HepG2 (cell line): Measurements from ENCODE around the gene HUNK. TPM values are rescaled to one million over a fixed set of nuclear protein-coding genes. Genes with fewer than 3 reads are reported as not detected.

Source experiments
- CAMTA2 ChIP-seq: sonication (generic); formaldehyde crosslinking; IDR thresholded peaks from 2 replicates; pipeline ENCODE4 v1.4.0; 2020; ENCODE audit warnings: mild to moderate bottlenecking, missing genetic modification reagents, borderline replicate concordance
- HDAC6 ChIP-seq: fragments of 200-600 bp; sonication (generic); IDR thresholded peaks from 2 replicates; pipeline ENCODE4 v1.7.0; 2017; ENCODE audit warnings: mild to moderate bottlenecking, antibody characterized with exemption, low read length, low read depth
- HMGXB4 ChIP-seq, 2 experiments: sonication (generic) in 1 of 2; formaldehyde crosslinking in 1 of 2; IDR thresholded peaks; 2 replicates each; pipeline versions ENCODE4 v1.4.0 to v1.6.1; 2018 to 2020; ENCODE audit warnings: missing genetic modification reagents in 2 of 2, borderline replicate concordance in 1 of 2, low read depth in 1 of 2, mild to moderate bottlenecking in 1 of 2, missing biosample characterization in 1 of 2
- PBX2 ChIP-seq: IDR thresholded peaks from 2 replicates; pipeline ENCODE4 v1.6.1; 2016; ENCODE audit warnings: control low read depth
- SALL1 ChIP-seq: sonication (generic); formaldehyde crosslinking; IDR thresholded peaks from 2 replicates; pipeline ENCODE4 v1.8.0; 2022; ENCODE audit warnings: mild to moderate bottlenecking, missing genetic modification reagents
- SNAPC4 ChIP-seq: sonication (generic); formaldehyde crosslinking; IDR thresholded peaks from 2 replicates; pipeline ENCODE4 v1.4.0; 2020; ENCODE audit warnings: mild to moderate bottlenecking, missing genetic modification reagents
- ZHX1 ChIP-seq: sonication (generic); formaldehyde crosslinking; IDR thresholded peaks from 2 replicates; pipeline ENCODE4 v1.8.1; 2022; ENCODE audit warnings: low read depth, mild to moderate bottlenecking, missing genetic modification reagents
- ZNF143 ChIP-seq: sonication (generic); formaldehyde crosslinking; IDR thresholded peaks from 2 replicates; pipeline ENCODE4 v1.4.0; 2020; ENCODE audit warnings: missing genetic modification reagents
- ZNF646 ChIP-seq: sonication (generic); formaldehyde crosslinking; IDR thresholded peaks from 2 replicates; pipeline ENCODE4 v1.9.0; 2021; ENCODE audit warnings: mild to moderate bottlenecking, missing genetic modification reagents
- ZNF740 ChIP-seq: sonication (generic); formaldehyde crosslinking; IDR thresholded peaks from 2 replicates; pipeline ENCODE4 v1.4.0; 2020; ENCODE audit warnings: missing genetic modification reagents
- polyA plus RNA-seq, 8 experiments: library from polyadenylated mRNA; depleted of rRNA in 3 of 8; stranded (reverse) in 7 of 8; unstranded in 1 of 8; fragments of >200 nt; fragmentation: Illumina TruSeq in 4 of 8; extraction: Trizol in 4 of 8; gene quantifications; 2 replicates each; pipeline versions ENCODE4 v1.2.1 to v1.2.3, GENCODE V29; 2011 to 2016; ENCODE audit warnings: low read depth in 4 of 8, missing spikeins in 1 of 8, mixed read lengths in 1 of 8; ENCODE audit not compliant: insufficient read depth in 1 of 8
- total RNA-seq, 5 experiments: library from RNA; depleted of rRNA; stranded (reverse); fragments of >200 nt; fragmentation: Illumina TruSeq; extraction: Trizol; gene quantifications; 2 replicates each; pipeline ENCODE4 v1.2.3, GENCODE V29; 2016; ENCODE audit warnings: low read depth in 1 of 5

The HUNK gene
- total and polyA plus RNA-seq, 2 of the 13 experiments (the other 11 are each of a cell fraction or from before 2014, with no cell fraction given) = 1.8 to 1.9 TPM

- TF ChIP-seq ZNF646 = no peak
- TF ChIP-seq SALL1 (CRISPR knock-in tag) = peak; percentile 98
- no peak for TF ChIP-seq HMGXB4 (CRISPR knock-in tag; IDR thresholded peaks at IDR 0.05; ENCODE audit: borderline replicate concordance in 1 of 2, low read depth in 1 of 2)
- TF ChIP-seq ZHX1 (CRISPR knock-in tag) = no peak
- TF ChIP-seq CAMTA2 (CRISPR knock-in tag) = no peak
- no peak for TF ChIP-seq ZNF740 (CRISPR knock-in tag)
- 0 out of 2 replicates have a peak, but pooled peaks have one; percentile 24 for TF ChIP-seq PBX2 (CRISPR knock-in tag)
- 0 out of 2 replicates have a peak, but pooled peaks have one; percentile 18 for TF ChIP-seq ZNF143 (CRISPR knock-in tag)
- TF ChIP-seq SNAPC4 (CRISPR knock-in tag) = no peak
- TF ChIP-seq HDAC6 = no peak
Observed at GRCh38 chr21:31929548-31929947, 56.7 kb downstream of the HUNK start (continued).
